Measurements from ENCODE around the gene OTC.

GRCh38 chrX:38311743-38312142 is 40.7 kb upstream of the OTC start:
- TF ChIP-seq CTCF (IDR thresholded peaks at IDR 0.05; ENCODE audit: low read depth, low read length) (no peak), EZH2phosphoT487 (IDR thresholded peaks at IDR 0.05; ENCODE audit: low read depth) (no peak)
